Measurements from ENCODE around the gene GRID2.

DNA sequence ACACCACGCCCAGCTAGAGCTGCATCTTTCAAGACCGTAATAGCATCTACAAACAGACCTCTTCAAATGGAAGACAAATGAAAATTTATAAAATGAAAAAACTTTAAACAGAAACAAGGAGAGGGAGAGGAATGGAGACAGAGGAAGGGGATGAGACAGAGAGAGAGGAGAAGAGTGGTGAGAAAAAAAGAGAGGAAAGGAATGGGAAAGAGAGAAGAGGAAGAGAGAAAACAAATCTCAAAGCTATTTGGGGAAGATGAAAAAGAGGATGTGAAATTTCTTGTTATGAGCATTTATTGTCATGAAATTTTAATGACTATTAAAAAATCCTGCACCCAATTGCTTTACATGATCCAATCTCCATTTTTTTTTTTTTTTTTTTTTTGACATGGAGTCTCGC, 726.9 kb downstream of the GRID2 start:
- TF ChIP-seq, protein P1, sequence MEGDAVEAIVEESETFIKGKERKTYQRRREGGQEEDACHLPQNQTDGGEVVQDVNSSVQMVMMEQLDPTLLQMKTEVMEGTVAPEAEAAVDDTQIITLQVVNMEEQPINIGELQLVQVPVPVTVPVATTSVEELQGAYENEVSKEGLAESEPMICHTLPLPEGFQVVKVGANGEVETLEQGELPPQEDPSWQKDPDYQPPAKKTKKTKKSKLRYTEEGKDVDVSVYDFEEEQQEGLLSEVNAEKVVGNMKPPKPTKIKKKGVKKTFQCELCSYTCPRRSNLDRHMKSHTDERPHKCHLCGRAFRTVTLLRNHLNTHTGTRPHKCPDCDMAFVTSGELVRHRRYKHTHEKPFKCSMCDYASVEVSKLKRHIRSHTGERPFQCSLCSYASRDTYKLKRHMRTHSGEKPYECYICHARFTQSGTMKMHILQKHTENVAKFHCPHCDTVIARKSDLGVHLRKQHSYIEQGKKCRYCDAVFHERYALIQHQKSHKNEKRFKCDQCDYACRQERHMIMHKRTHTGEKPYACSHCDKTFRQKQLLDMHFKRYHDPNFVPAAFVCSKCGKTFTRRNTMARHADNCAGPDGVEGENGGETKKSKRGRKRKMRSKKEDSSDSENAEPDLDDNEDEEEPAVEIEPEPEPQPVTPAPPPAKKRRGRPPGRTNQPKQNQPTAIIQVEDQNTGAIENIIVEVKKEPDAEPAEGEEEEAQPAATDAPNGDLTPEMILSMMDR (IDR thresholded peaks at IDR 0.05): no peak
- no peak for TF ChIP-seq POLR2A (IDR thresholded peaks at IDR 0.05)
